ENCODE measurements around the gene NAP1L4.

GRCh38 chr11:3010004-3010403 lies 17.9 kb upstream of the NAP1L4 start:
- no peak for TF ChIP-seq CTCF (IDR thresholded peaks at IDR 0.05; ENCODE audit: low read depth, low read length)
- TF ChIP-seq EZH2phosphoT487 (IDR thresholded peaks at IDR 0.05; ENCODE audit: low read depth) = no peak

All from OCI-LY3 (cell line).